ENCODE measurements around the gene ZSCAN18.

- TF ChIP-seq, protein P1, sequence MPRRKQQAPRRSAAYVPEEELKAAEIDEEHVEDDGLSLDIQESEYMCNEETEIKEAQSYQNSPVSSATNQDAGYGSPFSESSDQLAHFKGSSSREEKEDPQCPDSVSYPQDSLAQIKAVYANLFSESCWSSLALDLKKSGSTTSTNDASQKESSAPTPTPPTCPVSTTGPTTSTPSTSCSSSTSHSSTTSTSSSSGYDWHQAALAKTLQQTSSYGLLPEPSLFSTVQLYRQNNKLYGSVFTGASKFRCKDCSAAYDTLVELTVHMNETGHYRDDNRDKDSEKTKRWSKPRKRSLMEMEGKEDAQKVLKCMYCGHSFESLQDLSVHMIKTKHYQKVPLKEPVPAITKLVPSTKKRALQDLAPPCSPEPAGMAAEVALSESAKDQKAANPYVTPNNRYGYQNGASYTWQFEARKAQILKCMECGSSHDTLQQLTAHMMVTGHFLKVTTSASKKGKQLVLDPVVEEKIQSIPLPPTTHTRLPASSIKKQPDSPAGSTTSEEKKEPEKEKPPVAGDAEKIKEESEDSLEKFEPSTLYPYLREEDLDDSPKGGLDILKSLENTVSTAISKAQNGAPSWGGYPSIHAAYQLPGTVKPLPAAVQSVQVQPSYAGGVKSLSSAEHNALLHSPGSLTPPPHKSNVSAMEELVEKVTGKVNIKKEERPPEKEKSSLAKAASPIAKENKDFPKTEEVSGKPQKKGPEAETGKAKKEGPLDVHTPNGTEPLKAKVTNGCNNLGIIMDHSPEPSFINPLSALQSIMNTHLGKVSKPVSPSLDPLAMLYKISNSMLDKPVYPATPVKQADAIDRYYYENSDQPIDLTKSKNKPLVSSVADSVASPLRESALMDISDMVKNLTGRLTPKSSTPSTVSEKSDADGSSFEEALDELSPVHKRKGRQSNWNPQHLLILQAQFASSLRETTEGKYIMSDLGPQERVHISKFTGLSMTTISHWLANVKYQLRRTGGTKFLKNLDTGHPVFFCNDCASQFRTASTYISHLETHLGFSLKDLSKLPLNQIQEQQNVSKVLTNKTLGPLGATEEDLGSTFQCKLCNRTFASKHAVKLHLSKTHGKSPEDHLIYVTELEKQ (CRISPR knock-in tag; IDR thresholded peaks at IDR 0.05): no peak
- TF ChIP-seq, protein P2, sequence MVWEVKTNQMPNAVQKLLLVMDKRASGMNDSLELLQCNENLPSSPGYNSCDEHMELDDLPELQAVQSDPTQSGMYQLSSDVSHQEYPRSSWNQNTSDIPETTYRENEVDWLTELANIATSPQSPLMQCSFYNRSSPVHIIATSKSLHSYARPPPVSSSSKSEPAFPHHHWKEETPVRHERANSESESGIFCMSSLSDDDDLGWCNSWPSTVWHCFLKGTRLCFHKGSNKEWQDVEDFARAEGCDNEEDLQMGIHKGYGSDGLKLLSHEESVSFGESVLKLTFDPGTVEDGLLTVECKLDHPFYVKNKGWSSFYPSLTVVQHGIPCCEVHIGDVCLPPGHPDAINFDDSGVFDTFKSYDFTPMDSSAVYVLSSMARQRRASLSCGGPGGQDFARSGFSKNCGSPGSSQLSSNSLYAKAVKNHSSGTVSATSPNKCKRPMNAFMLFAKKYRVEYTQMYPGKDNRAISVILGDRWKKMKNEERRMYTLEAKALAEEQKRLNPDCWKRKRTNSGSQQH (CRISPR knock-in tag; IDR thresholded peaks at IDR 0.05): no peak
- no peak for TF ChIP-seq SAFB2 (IDR thresholded peaks at IDR 0.05; ENCODE audit: borderline replicate concordance, low read depth, low read length, severe bottlenecking)
- no peak for TF ChIP-seq REST (IDR thresholded peaks at IDR 0.05; ENCODE audit: borderline replicate concordance)
- no peak for TF ChIP-seq REST (CRISPR knock-in tag; IDR thresholded peaks at IDR 0.05; ENCODE audit: low read depth)
- TF ChIP-seq POLR2AphosphoS5 (IDR thresholded peaks at IDR 0.05; ENCODE audit: control insufficient read depth, insufficient read depth, low read depth, low read length): no peak
- no peak for TF ChIP-seq CTCF (IDR thresholded peaks at IDR 0.05 in 2 of 3, conservative IDR thresholded peaks at IDR 0.05 in 1 of 3; ENCODE audit: insufficient read depth in 2 of 3, low read depth in 1 of 3, low read length in 3 of 3)
- TF ChIP-seq ZNF174 (CRISPR knock-in tag; IDR thresholded peaks at IDR 0.05): no peak
- TF ChIP-seq ZFP91 (CRISPR knock-in tag; IDR thresholded peaks at IDR 0.05): no peak
- TF ChIP-seq NFYB (IDR thresholded peaks at IDR 0.05; ENCODE audit: extremely low read depth, insufficient read length): no peak
Observed at GRCh38 chr19:58063712-58064111, 34.3 kb downstream of the ZSCAN18 start.
